HAP-1 (cell line): ENCODE data around the gene RIC3.

Experiments used
- DNase-seq, 2 experiments: peaks; one replicate each; pipeline ENCODE4 v3.0.0-alpha.2; 2016 to 2020; ENCODE audit warnings: low spot score in 2 of 2
- H3K27me3 ChIP-seq: fragments of 250-450 bp; sonication (Bioruptor Pico); 2 replicates; pipeline ENCODE4 v1.5.1; 2020; ENCODE audit warnings: low read depth, mild to moderate bottlenecking, moderate library complexity
- H3K36me3 ChIP-seq: fragments of 250-450 bp; sonication (Bioruptor Pico); replicated peaks from 2 replicates; pipeline ENCODE4 v1.5.1; 2020; ENCODE audit warnings: mild to moderate bottlenecking
- H3K4me1 ChIP-seq: fragments of 250-450 bp; sonication (Bioruptor Pico); 2 replicates; pipeline ENCODE4 v1.5.1; 2020; ENCODE audit warnings: mild to moderate bottlenecking
- H3K4me3 ChIP-seq: fragments of 250-450 bp; sonication (Bioruptor Pico); 2 replicates; pipeline ENCODE4 v1.5.1; 2020; ENCODE audit warnings: mild to moderate bottlenecking, moderate library complexity
- H3K9me3 ChIP-seq: fragments of 250-450 bp; sonication (Bioruptor Pico); 2 replicates; pipeline ENCODE4 v1.5.1; 2020; ENCODE audit warnings: mild to moderate bottlenecking, moderate library complexity
- in situ Hi-C: fragments of 300-500 bp; cut with MboI; formaldehyde crosslinking; loops from 3 replicates; pipeline ENCODE4 v1.14.3; 2020; ENCODE audit warnings: low sequenced_read_pairs, inconsistent platforms, mixed read lengths

Gene RIC3

DNA sequence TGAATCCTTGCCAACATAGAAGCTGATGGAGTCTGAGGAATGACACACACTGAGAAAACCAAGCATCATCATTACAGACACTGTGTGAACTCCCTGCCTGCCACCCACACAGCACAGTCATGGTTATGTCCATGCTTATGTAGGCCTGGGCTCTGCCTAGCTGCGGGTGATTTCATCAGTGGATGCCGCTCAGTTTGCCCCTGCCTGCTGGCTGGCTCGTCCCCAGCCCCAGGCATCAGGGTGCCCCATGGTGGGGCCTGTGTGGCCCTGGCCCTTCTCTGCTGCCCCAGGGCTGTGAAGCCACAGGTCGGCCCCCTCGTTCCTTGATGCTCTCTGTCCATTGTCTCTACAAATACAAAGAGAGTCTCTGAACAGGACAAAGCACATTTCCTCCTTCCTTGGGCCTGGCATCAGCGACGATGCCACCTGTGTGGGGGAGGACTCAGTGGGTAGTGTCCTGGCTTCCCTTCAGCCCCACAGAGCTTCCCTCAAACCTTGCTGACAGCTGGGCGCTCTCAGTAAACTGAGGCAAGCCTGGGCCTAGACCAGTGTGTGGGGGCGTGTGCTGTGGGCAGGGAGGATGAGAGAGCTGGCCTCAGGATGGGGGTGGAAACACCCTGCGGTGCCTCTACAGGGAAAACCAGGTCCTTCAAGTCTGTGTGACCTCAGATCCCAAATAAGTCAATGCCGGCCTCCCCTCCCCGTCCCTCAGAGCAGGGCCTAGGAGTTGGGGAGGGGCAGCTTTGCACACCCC lies 107.8 kb downstream of the RIC3 start:
- Histone ChIP-seq H3K27me3 (no peaks in the 10 kb centered on the region), H3K9me3 (no peaks in the 10 kb centered on the region), H3K36me3 (no peaks in the 10 kb centered on the region), H3K4me3 (no peak overlapping the region), H3K4me1 (no peaks in the 10 kb centered on the region)
- in situ Hi-C loops: no loop called here
- DNase-seq: no peak

- no peaks in the 10 kb centered on the region for H3K27me3 ChIP-seq
- H3K9me3 ChIP-seq: no peaks in the 10 kb centered on the region
- H3K4me3 ChIP-seq: no peak overlapping the region
- in situ Hi-C loops: no loop called here
- no peaks in the 10 kb centered on the region for H3K4me1 ChIP-seq
- DNase-seq: no peak
- no peaks in the 10 kb centered on the region for H3K36me3 ChIP-seq
Measured at GRCh38 chr11:8060146-8060719, 108.6 kb downstream of the RIC3 start.

DNA sequence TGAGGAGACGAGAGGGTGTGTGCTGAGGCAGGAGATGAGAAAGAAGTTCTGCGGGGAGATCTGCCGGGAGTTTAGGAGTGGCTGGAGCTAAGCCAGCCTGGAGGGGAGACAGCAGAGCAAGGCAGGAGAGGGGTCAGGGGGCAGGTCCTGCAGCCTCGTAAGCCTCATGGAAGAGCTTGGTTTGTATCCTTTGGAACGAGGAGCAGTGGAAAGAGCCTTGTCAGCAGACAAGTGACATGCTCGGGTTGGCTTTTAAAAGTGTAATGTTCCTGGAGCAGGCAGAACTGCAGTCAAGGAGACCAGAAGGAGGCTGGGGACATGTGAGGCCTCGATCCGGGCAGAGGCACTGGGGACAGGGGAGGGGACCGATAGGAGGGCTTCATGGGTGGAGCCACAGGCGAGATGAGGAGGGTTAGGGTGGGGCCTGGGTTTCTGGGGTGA lies 109.2 kb downstream of the RIC3 start:
- in situ Hi-C loops: no loop called here
- Histone ChIP-seq H3K4me3 (no peak overlapping the region), H3K9me3 (no peaks in the 10 kb centered on the region), H3K27me3 (no peaks in the 10 kb centered on the region), H3K36me3 (no peaks in the 10 kb centered on the region), H3K4me1 (no peaks in the 10 kb centered on the region)
- DNase-seq: no peak

- Histone ChIP-seq H3K9me3 (no peaks in the 10 kb centered on the region), H3K36me3 (no peaks in the 10 kb centered on the region), H3K4me3 (no peak overlapping the region), H3K4me1 (no peaks in the 10 kb centered on the region), H3K27me3 (no peaks in the 10 kb centered on the region)
- in situ Hi-C loops: no loop called here
- no peak for DNase-seq
Measured at GRCh38 chr11:8059030-8059429, 109.8 kb downstream of the RIC3 start.

DNA sequence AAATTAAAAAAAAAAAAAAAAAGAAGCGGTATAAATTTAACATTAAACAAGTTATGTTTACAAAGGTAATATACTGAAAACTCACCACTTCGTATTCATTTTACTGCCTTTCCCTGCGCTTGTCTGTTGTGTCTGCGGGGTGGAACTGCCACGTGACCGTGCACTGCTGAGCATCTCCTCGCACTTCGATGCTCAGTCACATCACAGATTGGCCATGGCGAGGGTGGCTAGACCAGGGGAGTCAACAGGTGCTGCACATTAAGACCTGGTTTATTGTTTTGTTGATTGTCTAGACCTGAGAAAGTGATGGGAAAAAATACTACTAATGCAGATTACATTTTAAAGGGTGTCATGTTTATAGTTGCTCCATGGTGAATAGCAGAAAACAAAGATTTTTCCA lies 110.6 kb downstream of the RIC3 start:
- no peaks in the 10 kb centered on the region for H3K27me3 ChIP-seq
- no peaks in the 10 kb centered on the region for H3K4me1 ChIP-seq
- no peaks in the 10 kb centered on the region for H3K36me3 ChIP-seq
- no peak overlapping the region for H3K4me3 ChIP-seq
- no peak for DNase-seq
- no peaks in the 10 kb centered on the region for H3K9me3 ChIP-seq
- in situ Hi-C loops: no loop called here

DNA sequence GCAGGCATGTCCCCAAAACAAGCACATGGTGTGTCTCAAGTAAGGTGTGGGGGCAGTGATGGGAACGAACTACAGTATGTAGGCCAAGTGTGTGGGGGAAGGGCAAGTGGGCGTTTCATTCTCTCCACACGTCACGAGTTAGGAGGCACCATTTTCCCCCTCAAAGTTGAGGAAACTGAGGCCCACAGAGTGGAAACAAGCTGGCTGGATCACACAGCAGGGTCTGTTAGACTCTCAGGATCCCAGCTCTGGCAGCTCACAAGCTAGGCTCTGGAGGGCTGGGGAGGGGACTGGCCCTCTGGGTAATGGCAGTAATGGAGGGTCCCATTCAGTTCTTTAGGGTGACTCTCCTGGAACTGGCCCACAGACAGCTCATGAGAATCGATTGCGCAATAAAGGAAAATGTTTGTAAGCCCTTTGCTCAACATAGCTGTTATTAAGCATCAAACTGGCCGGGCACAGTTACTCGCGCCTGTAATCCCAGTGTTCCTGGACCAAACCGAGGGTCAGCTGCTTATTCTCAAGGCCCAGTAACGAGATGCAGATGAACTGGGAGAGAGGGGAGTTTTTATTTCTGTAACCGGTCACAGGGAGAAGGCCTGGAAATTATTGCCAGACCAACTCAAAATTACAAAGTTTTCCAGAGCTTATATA lies 111.9 kb downstream of the RIC3 start:
- DNase-seq: no peak
- no peaks in the 10 kb centered on the region for H3K9me3 ChIP-seq
- H3K4me1 ChIP-seq: no peaks in the 10 kb centered on the region
- no peaks in the 10 kb centered on the region for H3K36me3 ChIP-seq
- H3K4me3 ChIP-seq: no peak overlapping the region
- H3K27me3 ChIP-seq: peaks cover 9% of the 10 kb centered on the region
- in situ Hi-C loops: no loop called here
